NCI-H1105 treated with DMSO at 0.1 percent for 48 hours (cell line): ENCODE data around the gene KLK7.
"Not testable (repeated sequence)": the region's sequence is repeated elsewhere in the genome, so short reads cannot be mapped to it uniquely, and the experiment has no call there.

Experiments used
- DNase-seq: peaks from one replicate; lab custom pipeline; 2025; lab: John Stamatoyannopoulos, UW

Gene KLK7

DNA sequence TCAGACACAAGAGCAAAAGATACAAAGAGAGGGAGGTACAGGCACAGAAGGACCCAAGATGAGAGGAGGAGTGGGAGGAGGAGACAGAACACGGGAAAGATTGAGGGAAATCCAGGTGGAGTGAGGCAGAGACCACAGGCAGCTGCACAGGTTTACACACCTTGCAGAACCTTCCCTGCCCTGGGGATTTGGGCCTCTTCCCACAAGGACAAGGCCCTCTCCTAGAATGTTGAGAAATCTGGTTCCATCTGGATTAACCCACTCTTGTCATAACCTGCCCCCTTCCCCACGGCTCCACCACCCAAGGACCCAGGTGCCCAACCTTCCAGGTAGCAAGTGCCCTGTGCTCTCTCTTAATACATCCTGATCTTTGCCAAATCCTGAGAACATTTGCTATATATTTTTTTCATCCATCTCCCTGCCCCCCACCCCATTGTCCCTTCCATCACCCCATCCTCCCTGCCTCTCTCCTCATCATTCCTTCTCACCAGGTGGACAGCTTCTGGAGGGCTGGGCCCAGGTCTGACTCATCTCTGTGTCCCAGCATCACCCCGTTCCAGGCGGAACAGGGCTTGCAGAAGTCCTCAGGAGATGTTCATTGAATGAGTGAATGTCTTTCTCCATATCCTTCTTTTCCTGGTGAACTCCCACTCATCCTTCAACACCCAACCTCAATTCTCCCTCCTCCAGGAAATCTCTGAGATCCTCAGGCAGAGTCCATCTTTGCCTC, 26.5 kb upstream of the KLK7 start:
- no peak for DNase-seq

DNA sequence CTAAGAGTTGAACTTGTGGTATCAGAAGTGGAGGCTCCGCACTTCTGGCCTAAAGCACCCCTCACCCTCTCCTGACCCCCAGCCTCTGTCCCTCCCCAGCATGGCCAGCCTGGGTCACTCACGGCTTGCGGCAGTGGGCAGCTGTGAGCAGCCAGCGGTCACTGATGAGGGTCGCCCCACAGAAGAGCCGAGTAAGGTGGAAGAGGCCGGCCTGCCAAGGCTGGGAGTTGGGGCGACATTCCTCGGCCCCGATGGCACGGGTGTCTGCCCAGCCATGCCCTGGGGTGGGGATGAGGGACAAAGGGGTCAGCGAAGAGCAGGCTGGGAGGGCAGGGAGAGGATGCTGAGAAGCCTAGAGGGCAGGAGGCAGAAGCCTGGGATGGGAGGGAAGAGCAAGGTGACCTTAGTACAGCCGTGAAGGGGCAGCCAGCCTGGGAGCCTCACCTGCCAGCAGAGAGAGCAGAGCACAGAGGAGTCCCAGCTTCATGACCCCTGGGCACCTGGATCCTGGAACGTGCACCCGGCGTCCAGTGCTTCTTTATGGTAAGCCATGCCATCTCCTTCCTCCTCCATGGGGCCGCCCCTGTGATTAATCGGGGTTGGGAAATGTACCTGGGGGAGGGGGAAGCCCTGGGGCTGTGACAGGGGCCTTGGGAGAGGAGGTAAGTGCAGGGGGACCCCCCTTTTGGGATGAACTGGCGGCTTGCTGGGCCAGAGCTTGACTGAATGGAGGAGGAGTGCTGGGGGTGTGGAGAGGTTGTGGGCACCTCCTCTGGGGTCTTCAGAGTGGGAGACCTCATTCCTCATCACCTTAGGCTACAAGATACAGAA, 25.6 kb upstream of the KLK7 start:
- no peak for DNase-seq

DNA sequence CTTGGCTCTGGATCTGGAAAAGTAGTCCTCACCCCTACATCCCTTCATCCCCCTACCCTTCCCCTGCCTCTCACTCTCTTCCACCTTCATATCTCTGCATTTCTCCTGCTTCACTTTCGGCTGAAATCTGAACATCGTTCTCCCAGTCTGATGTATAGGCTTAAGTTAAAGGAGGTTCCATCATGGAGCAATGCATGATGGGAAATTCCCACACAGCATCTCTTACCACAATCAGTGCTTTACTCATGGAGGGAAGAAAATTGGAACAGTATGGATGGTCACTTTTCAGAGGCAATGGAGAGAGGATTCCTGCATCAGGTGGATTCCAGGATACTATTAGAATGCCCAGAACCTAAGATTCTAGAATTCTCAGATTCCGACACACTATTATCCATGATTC, 23.8 kb upstream of the KLK7 start:
- DNase-seq: no peak

DNA sequence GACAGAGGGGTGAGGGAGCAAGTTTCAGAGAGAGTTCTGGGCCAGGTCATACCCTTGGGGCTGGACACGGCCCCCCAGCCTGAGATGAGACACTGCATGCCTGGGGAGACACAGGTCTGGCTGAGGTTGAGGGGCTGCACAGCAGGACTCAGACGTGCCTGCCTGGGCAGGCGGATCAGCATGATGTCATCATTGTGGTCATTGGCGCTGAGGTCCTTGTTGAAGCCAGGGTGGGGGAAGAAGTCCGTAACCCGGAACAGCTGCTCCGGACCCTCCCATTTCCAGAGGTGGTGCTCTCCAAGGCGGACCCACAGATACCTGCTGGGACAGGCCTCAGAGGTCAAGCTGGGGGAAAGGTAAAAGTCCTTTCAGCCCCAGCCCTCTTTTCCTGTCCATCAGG, 22.7 kb upstream of the KLK7 start:
- DNase-seq: no peak

DNA sequence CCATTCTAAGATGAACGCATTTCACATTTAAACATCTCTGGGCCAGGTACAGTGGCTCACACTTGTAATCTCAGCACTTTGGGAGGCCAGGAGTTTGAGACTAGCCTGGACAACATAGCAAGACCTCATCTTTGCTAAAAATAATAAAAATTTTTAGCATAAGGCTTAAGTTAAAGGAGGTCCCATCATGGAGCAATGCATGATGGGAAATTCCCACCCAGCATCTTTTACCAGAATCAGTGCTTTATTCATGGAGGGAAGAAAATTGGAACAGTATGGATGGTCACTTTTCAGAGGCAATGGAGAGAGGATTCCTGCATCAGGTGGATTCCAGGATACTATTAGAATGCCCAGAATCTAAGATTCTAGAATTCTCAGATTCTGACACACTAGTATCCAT, 21.5 kb upstream of the KLK7 start:
- DNase-seq: no peak

DNA sequence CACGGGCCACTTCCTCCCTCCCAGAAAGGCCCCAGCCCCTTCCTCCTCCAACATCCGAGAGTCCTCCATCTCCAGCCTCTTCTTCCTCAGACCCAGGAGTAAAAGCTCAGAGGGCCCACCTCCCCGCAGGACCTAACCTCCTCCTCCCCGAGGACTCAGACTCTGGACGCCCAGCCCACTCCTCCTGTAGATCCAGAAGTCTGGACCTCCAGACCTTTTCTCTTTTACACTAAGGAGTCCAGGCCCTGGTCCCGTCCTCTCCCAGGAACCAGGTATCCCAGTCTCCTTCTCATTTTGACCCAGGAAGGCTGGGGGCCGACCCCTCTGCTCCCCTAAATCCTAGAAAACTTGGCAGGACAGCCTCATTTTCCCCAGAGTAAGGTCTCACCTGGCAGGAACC, 19.6 kb upstream of the KLK7 start:
- no peak for DNase-seq

DNA sequence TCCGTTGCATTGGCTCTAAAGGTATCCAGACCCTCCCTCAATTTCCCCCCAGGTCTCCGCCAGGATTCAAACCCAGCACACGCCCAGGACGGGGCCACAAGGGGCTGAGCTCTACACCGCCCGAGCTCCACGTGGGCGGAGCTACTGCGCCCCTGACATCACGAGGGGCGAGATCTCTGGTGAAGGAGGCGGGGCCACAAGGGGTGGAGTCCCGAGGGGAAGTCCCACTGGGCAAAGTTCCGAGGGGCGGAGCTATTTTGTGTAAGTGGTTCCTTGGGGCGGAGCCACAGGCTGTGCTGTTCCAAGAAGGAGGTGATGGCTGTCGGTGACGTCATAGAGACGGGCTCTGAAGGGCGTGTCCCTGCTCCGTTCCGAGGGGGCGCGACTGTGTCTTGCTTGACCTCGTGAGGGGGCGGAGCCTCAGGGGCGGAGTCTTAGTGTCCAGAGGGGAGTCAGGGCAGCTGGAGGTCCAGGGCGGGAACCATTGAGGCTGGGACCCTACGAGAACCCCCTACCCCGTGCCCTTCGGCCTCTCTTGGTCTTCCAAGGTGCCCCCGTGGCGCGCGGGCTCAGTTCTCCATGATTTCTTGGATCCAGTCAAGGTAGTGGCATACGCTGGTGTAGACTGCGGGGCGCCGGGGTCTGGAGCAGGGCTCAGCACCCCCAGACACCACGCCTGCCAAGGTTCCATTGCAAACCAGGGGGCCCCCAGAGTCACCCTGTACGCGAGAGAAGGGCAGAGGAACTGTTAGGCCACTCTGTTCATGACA, 19.0 kb upstream of the KLK7 start:
- DNase-seq: no peak

DNA sequence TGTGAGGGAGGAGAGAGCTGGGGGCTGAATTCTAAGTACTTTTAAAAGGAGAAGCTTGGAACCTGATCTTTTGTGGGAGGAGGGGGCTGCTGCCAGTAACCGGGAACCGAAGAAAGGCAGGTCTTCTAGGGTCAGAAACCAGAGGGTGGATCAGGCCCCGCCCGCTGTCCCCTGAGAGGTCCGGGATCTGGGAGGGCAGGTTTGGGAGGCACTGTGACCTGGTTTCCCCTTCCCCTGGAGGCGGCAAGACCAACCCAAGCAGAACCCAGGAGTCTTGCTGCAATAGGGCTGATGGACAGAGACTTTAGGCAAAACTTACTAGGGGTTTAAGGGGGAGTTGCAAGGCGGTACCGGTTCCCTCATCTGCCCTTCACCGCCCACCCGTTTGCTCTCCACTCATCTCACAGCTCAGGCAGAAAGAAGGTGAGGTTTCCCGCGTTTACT, 18.4 kb upstream of the KLK7 start:
- DNase-seq: no peak

DNA sequence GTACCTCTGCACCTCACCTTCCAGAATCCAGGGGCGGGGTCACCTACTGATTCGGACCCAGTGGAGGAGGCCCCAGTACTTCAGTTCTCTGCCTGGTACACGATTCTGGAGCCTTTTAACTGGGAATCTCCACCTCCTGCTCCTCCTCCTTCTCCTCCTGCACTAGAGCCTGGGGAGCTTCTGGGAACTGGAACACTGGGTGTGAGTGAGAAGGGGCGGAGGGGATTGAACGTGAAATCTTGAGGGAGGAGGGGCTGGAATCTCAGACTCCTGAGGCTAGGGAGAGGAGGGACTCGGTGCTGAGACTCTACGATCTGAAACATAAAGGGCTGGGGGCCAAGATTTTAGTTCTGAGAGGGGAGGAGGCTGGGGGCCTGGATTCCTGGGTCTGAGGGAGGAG, 17.8 kb upstream of the KLK7 start, which contains the start of gene KLK8:
TSS of gene KLK8 (minus strand) at position 90 of the 400 bp plus-strand sequence. CDS start 437 bp downstream, outside the sequence.
- no peak for DNase-seq

DNA sequence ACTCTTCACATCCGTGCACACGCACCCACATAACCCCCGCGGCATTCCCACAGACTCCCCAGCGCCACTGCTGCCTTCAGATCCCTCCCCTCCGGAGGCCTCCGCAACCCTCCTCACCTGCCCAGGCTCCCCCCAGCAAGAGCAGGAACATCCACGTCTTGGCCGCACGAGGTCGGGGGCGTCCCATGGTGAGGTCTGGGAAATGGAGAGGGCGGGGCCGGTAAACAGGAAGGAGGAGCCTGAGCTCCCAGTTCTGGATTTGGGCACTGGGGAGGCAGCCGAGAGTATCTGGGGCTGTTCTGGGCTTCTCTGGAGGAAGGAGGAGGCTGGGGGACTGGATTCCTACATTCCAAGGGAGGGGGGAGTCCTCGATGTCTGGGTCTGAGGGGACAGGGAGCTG, 17.3 kb upstream of the KLK7 start:
- DNase-seq: no peak

DNA sequence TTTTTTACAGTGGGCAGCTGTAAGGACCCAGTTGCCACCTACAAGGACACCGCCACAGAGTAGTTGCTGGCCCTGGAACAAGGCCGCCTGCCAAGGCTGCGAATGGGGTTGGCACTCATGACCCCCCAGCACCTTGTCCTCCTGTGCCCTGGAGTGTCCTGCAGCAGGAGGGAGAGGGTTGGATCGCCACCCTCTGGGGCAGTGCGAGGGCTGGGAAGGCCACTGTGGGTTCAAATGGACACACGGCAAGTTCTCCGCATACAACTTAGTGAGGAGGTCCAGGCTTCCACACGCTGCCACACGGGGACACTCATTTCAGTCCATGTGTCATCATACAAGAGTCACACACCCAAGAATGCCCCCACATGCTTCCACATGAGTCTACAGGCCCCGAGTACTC, 16.7 kb upstream of the KLK7 start:
- DNase-seq: no peak

DNA sequence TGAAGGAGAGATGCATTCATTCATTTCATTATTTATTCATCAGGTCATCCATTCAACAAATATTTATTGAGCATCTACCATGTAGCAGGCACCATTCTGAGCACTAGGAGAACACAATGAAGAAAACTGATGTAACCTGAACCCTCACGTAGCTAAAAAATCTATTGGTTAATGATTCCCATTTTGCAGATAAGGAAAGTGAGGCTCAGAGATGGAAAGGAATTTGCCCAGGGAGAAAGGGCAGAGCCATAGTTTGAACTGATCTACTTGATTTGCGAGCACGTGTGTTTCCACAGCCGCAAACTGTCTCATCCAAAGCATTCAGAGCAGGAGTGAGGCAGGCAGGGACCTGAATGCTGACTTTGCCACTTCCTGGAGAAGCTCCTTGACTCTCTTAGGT, 15.0 kb upstream of the KLK7 start:
- no peak for DNase-seq

DNA sequence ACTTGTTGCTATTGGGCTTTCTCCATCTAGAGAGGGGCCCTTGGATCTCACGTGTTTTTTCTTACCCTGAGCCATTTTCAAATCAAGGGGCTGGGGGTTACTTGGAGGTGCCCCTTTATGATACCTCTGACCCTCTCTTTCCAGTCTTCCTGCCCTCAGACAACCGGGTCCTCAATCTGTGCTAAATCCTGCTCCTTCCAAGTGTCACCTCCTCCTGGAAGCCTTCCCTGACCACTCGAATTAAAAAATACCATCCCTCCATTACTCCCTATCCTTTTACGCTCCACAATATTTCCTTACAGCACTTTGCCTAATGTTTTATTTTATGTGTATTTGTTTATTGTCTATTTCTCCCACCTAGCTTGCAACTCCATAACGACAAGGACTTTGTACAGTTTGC, 14.3 kb upstream of the KLK7 start:
- DNase-seq: no peak

DNA sequence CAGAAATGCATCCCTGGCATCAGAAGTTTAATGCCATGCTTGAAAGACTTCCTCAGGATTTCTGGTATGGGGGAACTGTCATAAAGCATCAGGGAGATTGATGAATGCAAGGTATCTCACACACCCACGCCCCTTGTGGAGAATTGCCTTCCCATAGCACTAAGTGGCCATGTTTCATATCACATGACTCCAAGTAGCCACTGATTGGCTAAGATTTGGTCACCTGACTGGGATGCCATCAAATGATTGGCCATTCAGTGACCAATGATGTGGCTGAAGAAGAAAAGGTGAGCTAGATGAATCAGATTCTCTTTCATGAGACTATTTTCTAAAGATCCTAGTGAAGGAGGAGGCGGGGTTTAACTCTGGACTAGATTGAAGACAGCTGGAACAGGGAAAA, 10.4 kb upstream of the KLK7 start:
- no peak for DNase-seq

DNA sequence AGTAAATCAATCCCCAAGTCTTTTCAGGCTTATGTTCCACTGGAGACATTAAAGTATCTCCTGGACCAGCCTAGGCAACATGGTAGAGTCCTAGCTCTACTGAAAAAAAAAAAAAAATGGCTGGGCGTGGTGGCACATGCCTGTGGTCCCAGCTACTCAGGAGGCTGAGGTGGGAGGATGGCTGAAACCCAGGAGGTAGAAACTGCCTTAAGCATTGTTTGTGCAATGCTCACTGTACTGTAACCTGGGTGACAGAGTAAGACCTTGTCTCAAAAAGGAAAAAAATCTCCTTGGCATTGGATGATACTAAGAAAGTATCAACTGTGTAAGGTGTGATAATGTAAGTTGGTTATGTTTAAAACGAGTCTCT, 8.9 kb upstream of the KLK7 start:
- no peak for DNase-seq

DNA sequence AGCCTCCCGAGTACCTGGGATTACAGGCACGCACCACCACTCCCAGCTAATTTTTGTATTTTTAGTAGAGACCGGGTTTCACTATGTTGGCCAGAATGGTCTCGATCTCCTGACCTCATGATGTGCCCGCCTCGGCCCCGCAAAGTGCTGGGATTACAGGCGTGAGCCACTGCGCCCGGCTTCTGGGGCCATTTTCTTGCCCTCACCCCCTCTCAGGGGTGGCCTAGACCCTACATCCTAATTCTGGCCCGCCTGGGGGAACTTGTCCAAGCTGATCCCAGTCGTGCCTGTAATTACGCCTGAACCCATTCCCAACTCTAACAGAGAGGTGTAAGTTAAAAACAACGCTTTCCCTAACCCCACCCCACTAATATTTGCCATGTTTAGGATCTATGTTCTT, 699 bp upstream of the KLK7 start:
- DNase-seq: not testable (repeated sequence)

DNA sequence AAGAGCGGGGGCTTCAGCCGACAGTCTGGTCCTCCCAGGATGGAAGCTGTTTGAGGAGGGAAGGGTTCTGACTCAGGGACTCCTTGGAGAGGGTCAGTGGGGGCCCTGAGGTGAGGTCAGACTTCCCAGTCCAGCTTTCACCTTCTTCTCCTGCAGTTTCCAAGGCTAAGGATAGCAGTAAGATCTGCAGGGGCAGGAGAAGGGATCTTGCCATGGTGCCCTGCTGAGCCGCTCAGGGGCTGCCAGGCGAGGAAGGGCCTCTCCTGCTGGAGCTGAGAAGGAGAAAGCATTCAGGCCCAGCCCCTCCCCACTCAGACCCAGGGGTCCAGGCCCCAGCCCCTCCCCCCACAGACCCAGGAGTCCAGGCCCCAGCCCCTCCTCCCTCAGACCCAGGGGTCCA, 1.5 kb downstream of the KLK7 start:
- no peak for DNase-seq

DNA sequence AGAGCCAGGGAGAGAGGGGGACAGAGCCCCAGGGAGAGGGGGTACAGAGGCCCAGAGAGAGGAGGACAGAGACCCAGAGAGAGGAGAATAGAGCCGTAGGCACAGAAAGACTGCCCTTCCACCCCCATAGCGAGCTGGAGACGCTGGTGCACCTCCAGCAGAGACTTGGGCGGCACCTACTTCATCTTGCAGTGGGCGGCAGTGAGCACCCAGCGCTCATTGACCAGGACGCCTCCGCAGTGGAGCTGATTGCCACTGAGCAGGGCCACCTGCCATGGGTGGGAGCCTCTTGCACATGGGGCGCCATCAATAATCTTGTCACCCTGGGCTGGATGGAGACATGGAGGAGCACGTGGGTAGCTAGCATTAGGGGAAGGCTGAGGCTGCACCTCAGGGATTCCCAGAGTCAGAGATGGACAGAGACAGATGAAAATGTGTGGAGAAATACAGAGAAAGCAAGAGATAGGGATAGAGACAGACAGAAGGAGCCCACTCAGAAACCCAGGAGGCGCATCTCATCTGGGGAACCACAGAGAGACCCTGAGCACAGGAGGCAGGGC, 2.0 kb downstream of the KLK7 start:
- no peak for DNase-seq

DNA sequence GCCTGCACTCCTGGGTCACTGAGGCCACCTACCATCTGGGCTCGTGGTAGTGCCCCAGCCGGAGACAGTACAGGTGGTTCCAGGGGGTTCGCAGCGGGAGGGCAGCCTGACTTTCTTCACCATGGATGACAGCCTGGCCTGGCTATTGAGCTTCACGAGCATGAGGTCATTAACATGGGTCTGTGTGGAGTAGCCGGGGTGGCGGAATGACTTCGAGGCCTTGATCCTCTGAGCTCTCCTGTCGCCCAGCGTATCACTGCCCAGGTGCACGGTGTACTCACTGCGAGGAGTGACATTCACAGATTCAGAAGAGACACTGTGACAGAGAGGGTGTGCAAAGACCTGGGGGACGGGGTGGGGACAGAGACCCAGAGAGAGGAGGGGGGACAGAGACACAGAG, 3.5 kb downstream of the KLK7 start:
- DNase-seq: no peak

DNA sequence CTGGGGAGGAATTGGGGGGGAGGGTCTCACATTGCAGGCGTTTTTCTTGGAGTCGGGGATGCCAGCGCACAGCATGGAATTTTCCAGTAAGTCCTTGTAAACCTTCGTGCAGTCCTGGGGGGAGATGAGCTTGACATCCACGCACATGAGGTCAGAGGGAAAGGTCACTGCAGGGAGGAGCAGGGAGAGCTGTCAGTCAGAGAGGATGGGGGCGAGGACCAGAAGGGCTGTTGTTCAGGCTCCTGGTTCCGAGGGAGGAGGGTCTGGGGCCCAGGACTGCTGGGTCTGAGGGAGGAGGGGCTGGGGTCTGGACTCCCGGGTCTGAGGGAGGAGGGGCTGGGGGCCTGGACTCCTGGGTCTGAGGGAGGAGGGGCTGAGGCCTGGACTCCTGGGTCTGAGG, 4.0 kb downstream of the KLK7 start:
- no peak for DNase-seq

DNA sequence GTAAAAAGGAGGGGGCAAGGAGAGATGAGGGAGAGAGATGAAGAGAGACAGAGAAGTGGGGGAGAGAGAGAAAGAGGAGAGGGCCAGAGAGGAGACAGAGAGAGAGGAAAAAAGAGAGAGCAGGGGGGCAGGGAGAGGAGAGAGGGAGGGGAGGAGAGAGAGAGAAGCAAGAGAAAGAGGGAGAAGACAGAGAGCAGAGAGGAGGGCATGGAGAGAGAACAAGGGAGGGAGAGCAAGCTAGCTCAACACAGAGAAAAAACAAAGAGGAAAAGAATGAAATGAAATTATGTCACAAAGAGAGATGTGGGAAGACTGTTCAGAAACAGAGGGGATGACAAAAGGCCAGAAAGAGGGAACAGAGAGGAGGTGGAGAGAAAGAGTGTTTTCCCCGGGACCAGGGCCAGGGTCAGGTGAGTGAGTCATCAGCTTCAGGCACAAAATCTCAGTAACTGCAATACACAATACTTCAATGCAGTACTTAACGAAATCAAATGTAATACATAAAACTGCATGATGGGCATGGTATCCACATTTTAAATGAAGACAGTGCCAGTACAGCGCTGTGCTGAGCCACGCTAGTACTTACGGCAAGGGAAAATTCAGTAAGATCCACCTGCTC, 4.8 kb downstream of the KLK7 start:
- DNase-seq: no peak

DNA sequence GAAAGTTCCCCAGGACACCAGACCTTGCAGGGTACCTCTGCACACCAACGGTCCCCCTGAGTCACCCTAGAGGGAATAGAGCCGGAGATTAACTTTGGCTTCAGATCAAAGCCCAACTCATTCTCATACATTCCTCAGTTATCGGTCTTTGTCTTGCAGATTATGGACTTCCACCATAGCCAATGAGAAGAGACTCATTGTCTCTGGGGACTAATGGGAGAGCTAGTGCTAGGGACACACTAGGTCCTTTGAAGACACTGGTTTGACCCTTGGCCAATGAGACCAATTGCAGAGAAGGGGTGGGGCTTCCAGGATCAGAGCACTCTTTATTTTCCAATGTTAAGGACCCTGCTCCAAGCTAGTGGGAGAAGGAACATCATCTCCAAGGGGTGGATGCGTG, 6.1 kb downstream of the KLK7 start:
- no peak for DNase-seq
